ENCODE data around the gene TMEM134.
A peak's percentile ranks its signal among the peaks of the same experiment; 100 is the strongest.
"Not testable (repeated sequence)": the region's sequence is repeated elsewhere in the genome, so short reads cannot be mapped to it uniquely, and the experiment has no call there.

The TMEM134 gene

GRCh38 chr11:67483831-67484665, 15.0 kb upstream of the TMEM134 start:
- peak; percentile 77 for DNase-seq

- peak; percentile 99 for DNase-seq
Measured at GRCh38 chr11:67482827-67483798, 14.1 kb upstream of the TMEM134 start, which contains the start of gene AIP. Gene AIP, plus strand, starts transcription at chr11:67483026. Its CDS starts 133 bp downstream, at chr11:67483159.

- DNase-seq, result no peak
Measured at GRCh38 chr11:67482275-67482826, 13.3 kb upstream of the TMEM134 start.

DNA sequence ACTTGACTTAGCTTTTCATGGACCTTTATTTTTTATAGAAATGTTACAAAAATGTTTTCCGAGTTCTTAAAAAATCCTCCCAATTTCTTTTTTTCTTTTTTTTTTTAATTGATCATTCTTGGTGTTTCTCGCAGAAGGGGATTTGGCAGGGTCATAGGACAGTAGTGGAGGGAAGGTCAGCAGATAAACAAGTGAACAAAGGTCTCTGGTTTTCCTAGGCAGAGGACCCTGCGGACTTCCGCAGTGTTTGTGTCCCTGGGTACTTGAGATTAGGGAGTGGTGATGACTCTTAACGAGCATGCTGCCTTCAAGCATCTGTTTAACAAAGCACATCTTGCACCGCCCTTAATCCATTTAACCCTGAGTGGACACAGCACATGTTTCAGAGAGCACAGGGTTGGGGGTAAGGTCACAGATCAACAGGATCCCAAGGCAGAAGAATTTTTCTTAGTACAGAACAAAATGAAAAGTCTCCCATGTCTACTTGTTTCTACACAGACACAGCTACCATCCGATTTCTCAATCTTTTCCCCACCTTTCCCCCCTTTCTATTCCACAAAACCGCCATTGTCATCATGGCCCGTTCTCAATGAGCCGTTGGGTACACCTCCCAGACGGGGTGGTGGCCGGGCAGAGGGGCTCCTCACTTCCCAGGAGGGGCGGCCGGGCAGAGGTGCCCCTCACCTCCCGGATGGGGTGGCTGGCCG, 8.4 kb upstream of the TMEM134 start:
- DNase-seq, result not testable (repeated sequence)

DNA sequence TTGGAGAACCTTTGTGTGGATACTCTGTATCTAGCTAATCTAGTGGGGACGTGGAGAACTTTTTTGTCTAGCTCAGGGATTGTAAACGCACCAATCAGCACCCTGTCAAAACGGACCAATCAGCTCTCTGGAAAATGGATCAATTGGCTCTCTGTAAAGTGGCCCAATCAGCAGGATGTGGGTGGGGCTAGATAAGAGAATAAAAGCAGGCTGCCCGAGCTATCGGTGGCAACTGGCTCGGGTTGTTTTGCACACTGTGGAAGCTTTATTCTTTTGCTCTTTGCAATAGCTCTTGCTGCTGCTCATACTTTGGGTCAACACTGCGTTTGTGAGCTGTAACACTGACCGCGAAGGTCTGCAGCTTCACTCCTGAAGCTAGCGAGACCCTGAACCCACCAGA, 7.6 kb upstream of the TMEM134 start:
- not testable (repeated sequence) for DNase-seq

GRCh38 chr11:67472882-67473281, 3.8 kb upstream of the TMEM134 start:
- no peak for DNase-seq

GRCh38 chr11:67470337-67471002, 1.4 kb upstream of the TMEM134 start:
- no peak for DNase-seq

DNA sequence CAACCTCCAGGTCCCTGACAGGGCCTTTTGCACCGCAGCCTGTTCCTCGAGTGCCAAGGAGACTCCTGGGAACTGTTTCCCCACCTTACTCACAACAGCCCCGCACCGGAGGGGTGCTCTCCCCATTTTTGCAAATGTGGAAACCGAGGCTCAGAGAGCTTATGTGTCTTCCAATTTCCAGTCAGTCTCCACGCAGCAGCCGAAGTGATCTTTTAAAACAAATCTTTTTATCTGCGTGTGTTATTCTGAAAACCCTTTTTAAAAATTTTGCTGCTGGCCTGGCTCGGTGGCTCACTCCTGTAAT, 409 bp upstream of the TMEM134 start:
- no peak for DNase-seq

DNA sequence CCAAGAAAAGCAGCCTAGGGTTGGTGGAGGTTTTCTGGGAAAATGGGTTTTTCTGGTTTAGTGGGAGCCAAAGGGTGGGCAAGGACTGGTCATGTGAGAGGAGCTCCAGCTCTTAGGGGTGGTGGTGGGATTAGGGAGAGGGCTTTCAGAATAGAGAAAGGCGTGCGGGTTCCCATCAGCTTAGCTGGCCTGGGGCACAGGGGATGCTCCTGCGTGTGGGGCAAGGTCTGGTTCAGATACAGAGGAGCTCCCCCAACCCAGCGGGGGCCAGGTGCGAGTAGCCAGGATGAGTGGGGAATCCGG, 644 bp downstream of the TMEM134 start:
- no peak for DNase-seq

- no peak for DNase-seq
Measured at GRCh38 chr11:67468056-67468455, 995 bp downstream of the TMEM134 start.

DNA sequence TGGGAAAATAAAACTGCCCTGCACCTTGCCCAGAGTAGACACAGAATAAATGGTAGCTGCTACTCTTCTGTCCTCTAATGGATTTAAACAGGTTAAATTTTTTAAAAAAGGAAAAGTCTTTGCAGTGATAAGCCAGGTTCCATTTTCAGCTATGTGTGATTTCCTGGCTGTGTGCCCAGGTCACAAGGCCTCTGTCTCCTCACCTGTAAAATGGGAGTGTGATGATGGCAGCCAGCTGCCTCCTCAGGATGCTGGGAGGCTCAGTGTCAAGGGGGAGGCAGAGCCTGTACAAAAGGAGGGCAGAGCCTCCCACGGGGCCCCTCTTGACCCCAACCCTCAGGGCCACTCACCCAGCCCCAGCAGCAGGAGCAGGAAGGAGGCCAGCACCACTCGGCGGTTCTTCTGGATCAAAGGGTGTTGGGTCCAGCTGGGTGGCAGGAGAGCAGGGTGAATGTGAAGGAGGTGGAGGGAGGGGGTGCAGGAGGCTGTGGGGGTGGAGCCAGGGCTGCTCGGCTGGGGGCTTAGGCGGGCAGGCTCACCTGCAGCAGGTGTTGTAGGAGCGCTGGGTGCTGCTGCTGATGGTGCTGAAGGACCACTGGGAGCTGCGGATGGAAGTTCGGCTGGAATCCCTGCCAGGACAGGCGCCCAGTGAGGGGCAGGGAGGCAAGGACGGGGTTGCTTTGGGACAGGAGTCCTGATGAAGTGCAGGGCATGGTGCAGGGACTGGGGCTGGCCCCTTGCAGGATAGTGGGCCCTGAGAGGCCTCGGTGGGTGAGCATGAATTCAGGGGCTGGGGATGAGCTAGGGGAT, 1.9 kb downstream of the TMEM134 start:
- no peak for DNase-seq

- no peak for DNase-seq
Measured at GRCh38 chr11:67466367-67466766, 2.7 kb downstream of the TMEM134 start.

- not testable (repeated sequence) for DNase-seq
Measured at GRCh38 chr11:67465530-67465929, 3.5 kb downstream of the TMEM134 start.

DNA sequence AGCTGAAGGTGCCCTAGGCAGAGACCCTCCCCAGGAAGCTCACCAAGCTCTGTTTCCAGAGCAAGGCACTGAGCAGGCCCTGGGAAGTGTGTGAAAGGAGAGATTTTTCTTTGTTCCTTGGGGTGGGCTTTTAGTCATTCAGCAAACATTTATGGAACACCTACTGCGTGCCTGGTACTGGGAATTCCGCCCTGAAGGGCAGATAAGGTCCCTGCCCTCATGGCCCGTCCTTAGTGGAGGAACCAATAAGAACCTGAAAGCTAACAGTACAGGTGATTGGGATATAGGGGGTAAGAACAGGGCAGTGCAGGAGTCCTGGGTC, 3.9 kb downstream of the TMEM134 start:
- DNase-seq, result no peak

- DNase-seq, result peak; percentile 97
Measured at GRCh38 chr11:67464411-67465188, 4.5 kb downstream of the TMEM134 start.

DNA sequence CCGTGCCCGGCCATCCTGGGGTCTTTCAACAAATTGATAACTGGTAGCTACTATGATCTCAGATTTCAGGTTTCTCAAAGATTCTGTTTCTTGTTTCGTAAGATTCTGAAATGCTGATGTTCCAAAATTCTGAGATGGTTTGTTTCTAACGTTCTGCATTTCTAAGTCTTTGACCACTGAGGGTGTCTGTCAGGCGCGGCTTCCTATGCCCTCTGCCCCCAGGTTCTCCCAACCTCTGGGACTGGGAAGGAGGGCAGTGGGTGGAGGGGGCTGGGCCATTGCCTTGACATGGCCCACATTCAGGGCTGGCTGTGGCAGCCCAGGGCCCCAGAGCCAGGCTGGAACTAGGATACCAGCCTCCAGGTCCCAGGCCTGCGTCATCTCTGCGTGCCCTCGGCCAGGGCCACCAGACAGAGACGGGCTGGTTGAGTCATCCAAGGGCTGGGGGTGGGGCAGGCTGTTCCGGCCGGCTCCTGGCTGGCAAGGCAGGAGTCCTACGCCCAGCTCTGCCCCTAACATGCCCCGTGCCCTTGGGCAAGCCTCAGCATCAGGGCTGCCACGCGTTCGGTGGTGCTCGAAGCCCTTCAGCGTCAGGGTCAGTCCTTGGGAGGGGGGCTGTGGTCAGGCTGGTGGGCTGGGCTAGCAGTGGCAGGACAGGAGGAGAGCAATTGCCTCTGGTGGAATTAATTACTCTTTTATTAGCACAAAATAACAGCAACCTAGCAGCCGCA, 5.2 kb downstream of the TMEM134 start:
- DNase-seq, result no peak

- DNase-seq, result no peak
Measured at GRCh38 chr11:67463186-67463585, 5.9 kb downstream of the TMEM134 start.

GRCh38 chr11:67458266-67458665, 10.8 kb downstream of the TMEM134 start:
- no peak for DNase-seq

DNA sequence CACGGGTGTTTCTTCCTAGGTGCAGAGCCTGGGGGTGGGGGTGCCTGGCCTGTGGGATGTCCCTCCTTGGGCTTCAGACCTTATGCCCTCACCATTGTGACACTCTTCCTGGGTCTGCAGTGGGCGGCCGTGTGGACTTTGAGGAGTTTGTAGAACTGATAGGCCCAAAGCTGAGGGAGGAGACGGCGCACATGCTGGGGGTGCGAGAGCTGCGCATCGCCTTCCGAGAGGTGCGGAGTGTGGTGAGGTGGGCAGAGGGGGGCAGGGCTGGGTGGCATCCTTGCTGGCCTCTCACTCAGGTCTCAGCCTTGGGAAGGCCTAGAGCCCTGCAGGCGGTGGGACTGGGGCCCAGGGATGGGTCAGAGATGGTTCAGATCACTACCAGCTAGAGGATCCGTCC, 11.6 kb downstream of the TMEM134 start:
- DNase-seq, result no peak

- no peak for DNase-seq
Measured at GRCh38 chr11:67456068-67456705, 12.9 kb downstream of the TMEM134 start.

Measured in activated CD4-positive, alpha-beta T cell treated with anti-CD3 and anti-CD28 coated beads, Interleukin-10, Interleukin-2, amounts not matched to agents 100 ng/mL and 50 ng/mL, durations not matched to agents 16 hours and 8 hours (primary cell).